NCI-H2081 treated with DMSO at 0.1 percent for 48 hours (cell line): ENCODE data around the gene SPIN4.
A peak's percentile ranks its signal among the peaks of the same experiment; 100 is the strongest.
"Not testable (repeated sequence)": the region's sequence is repeated elsewhere in the genome, so short reads cannot be mapped to it uniquely, and the experiment has no call there.

Experiments
- DNase-seq: peaks from one replicate; lab custom pipeline; 2025; lab: John Stamatoyannopoulos, UW

The SPIN4 gene

GRCh38 chrX:63350941-63351616, at the start of gene SPIN4:
Gene SPIN4, minus strand, starts transcription at chrX:63351332. Its CDS starts 513 bp downstream, at chrX:63350819.
- DNase-seq = peak; percentile 88

- no peak for DNase-seq
Measured at GRCh38 chrX:63400340-63400739, 49.2 kb upstream of the SPIN4 start.

DNA sequence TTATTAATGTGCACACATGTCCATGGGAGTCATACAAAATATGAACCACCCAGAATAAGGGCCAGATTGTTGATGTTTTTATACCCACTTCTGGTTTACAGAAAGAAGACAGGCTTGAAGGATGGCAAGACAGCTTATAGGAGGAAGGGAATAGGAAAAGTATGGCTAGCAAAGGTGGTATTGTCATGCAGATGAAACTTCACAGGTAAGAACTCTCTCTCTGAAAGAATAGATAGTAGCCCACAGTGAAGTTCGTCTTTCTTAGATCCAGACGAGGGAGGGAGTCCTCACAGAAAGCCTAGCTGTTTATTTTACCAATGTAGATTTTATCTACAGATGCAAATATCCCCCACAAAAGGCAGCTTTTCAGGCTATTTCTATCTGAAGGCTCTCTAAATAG, 43.7 kb upstream of the SPIN4 start:
- no peak for DNase-seq

GRCh38 chrX:63393094-63393493, 42.0 kb upstream of the SPIN4 start:
- not testable (repeated sequence) for DNase-seq

DNA sequence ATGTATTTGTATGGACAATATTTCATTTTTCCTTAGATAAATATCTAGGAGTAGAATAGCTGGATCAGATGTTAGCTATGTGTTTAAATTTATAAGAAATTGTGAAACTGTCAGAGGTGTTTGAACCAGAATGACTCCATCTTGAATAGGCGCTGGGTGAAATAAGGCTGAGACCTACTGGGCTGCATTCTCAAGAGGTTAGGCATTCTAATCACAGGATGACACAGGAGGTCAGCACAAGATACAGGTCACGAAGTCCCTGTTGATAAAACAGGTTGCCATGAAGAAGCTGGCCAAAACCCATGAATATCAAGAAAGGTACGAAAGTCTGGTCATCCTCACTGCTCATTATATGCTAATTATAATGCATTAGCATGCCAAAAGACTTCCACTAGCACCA, 36.3 kb upstream of the SPIN4 start:
- no peak for DNase-seq

- DNase-seq = not testable (repeated sequence)
Measured at GRCh38 chrX:63384263-63384662, 33.1 kb upstream of the SPIN4 start.

- DNase-seq = not testable (repeated sequence)
Measured at GRCh38 chrX:63373012-63373411, 21.9 kb upstream of the SPIN4 start.

DNA sequence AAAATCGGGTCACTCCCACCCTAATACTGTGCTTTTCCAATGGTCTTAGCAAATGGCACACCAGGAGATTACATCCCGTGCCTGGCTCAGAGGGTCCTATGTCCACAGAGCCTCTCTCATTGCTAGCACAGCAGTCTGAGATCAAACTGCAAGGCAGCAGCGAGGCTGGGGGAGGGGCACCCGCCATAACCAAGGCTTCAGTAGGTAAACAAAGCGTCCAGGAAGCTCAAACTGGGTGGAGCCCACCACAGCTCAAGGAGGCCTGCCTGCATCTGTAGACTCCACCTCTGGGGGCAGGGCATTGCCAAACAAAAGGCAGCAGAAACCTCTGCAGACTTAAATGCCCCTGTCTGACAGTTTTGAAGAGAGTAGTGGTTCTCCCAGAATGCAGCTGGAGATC, 16.6 kb upstream of the SPIN4 start:
- not testable (repeated sequence) for DNase-seq

GRCh38 chrX:63363788-63364187, 12.7 kb upstream of the SPIN4 start:
- no peak for DNase-seq

- DNase-seq = no peak
Measured at GRCh38 chrX:63361494-63361893, 10.4 kb upstream of the SPIN4 start.

DNA sequence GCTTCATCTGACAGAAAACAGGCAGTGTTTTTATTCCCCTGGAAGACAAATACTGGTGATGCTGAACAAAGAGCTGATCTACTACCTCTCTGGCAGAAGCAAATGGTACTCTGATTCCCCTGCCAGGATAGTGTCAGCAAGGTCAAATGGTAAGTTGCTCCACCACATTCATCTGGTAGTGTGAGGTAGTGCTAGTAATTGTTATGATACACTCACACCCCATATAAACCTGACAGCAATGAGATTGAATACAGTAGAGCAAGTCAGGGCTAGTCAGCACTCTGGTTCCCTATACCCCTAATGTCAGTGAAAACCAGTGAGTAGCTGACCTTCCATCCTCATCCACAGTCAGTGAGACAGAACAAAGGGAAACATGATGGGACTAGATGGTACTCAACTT, 3.4 kb upstream of the SPIN4 start:
- DNase-seq = no peak

- no peak for DNase-seq
Measured at GRCh38 chrX:63350465-63350877, 661 bp downstream of the SPIN4 start.

GRCh38 chrX:63349307-63349706, 1.8 kb downstream of the SPIN4 start:
- DNase-seq = no peak

DNA sequence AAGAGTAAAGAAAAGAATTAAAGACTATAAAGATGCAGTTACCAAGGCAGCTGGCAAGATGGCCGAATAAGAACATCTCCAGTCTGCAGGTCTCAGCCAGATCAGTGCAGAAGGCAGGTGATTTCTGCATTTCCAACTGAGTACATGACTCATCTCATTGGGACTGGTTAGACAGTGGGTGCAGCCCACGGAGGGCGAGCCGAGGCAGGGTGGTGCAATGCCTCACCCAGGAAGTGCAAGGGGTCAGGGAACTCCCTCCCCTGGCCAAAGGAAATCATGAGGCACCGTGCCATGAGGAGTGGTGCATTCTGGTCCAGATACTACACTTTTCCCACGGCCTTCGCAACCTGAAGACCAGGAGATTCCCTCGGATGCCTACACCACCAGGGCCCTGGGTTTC, 20.5 kb downstream of the SPIN4 start:
- no peak for DNase-seq

DNA sequence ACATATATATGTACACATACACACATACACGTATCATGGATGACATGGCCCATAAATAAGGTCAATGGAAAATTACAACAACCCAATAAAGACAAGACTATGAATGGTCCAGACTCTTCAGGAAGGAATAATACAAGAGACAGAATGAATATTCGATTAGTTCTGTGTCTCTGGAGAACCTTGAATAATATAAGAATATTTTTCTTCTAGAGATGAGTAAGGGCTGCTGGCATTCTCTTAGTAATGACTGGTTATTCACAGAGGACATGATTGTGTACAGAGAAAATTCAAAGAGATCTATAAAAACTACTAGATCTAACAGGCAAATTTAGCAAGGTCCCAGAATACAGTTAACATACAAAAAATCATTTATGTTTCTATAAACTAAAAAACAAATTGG, 23.3 kb downstream of the SPIN4 start:
- no peak for DNase-seq

- DNase-seq = no peak
Measured at GRCh38 chrX:63299596-63299995, 51.5 kb downstream of the SPIN4 start.
